Adrenal gland (tissue), 12 donors: ENCODE data around the gene PLEKHA6. TPM values are rescaled to one million over a fixed set of nuclear protein-coding genes. Genes with fewer than 3 reads are reported as not detected.

Source experiments
- DNase-seq, 7 donors: peaks; one replicate each; pipeline ENCODE4 v3.0.0-alpha.2; 2019 to 2020
- H3K27ac ChIP-seq, 5 donors: fragments of 200-600 bp; sonication (generic) in 4 of 5; 1 replicate in 3 of 5; 2 replicates in 2 of 5; pipeline versions ENCODE4 v1.5.1 to v1.8.0; 2016 to 2020; ENCODE audit warnings: mild to moderate bottlenecking in 1 of 5
- H3K27me3 ChIP-seq: fragments of 200-600 bp; 2 replicates; pipeline ENCODE4 v1.8.0; 2021
- H3K36me3 ChIP-seq, 2 donors: fragments of 200-600 bp; replicated peaks in 1 of 2; 1 replicate in 1 of 2; 2 replicates in 1 of 2; pipeline versions ENCODE4 v1.5.1 to v1.8.0; 2018 to 2022
- H3K4me1 ChIP-seq, 2 donors: fragments of 200-600 bp; replicated peaks in 1 of 2; 1 replicate in 1 of 2; 2 replicates in 1 of 2; pipeline versions ENCODE4 v1.5.1 to v1.8.0; 2018 to 2021
- H3K4me3 ChIP-seq, 4 donors: fragments of 200-600 bp; sonication (generic) in 3 of 4; one replicate each; pipeline ENCODE4 v1.5.1; 2016 to 2018
- H3K9me3 ChIP-seq, 3 donors: fragments of 200-600 bp; sonication (generic) in 1 of 3; replicated peaks in 1 of 3; 1 replicate in 2 of 3; 2 replicates in 1 of 3; pipeline versions ENCODE4 v1.5.1 to v1.8.0; 2016 to 2021
- CTCF ChIP-seq, 6 experiments: fragments of 450-650 bp in 4 of 6; fragments of 200-600 bp in 2 of 6; sonication (generic) in 1 of 6; IDR thresholded peaks; 1 replicate in 5 of 6; 2 replicates in 1 of 6; pipeline versions ENCODE4 v1.5.1 to v1.8.0; 2016 to 2021; ENCODE audit warnings: antibody characterized with exemption in 6 of 6, mild to moderate bottlenecking in 2 of 6, moderate library complexity in 1 of 6
- POLR2A ChIP-seq, 2 donors: fragments of 450-650 bp; IDR thresholded peaks; one replicate each; pipeline ENCODE4 v1.6.1; 2017; ENCODE audit warnings: antibody characterized with exemption in 2 of 2, mild to moderate bottlenecking in 2 of 2, moderate library complexity in 1 of 2
- WGBS, 4 donors: extraction: QIAGEN DNeasy Blood & Tissue Kit in 2 of 4; methylation state at CpG; one replicate each; pipeline versions ENCODE4 v1.1.5 to v1.1.7; 2013 to 2017; 5-methylcytosine and 5-hydroxymethylcytosine counted together
- intact Hi-C, 2 donors: fragments of 100-400 bp; cut with DNase I; formaldehyde crosslinking; loops; one replicate each; pipeline versions ENCODE4 v1.14.1 to v1.15.0; 2022 to 2023
- polyA plus RNA-seq, 3 donors: library from polyadenylated mRNA; stranded (reverse); fragments of 200-250 nt in 2 of 3; fragments of 350-450 nt in 1 of 3; fragmentation: Illumina TruSeq in 1 of 3; extraction: RNeasy Lipid Tissue Mini Kit (QIAGEN cat#74804) in 1 of 3; gene quantifications; one replicate each; pipeline ENCODE4 v1.2.3, GENCODE V29; 2013 to 2014
- total RNA-seq, 9 donors: library from RNA; depleted of rRNA in 4 of 9; stranded (reverse); fragments of >200 nt in 4 of 9; fragments of 120-200 nt in 1 of 9; fragmentation: NEBNext Ultra II Directional in 1 of 9; extraction: Animal tissue kit (Norgen Biotek cat#: 25700) in 1 of 9; gene quantifications; one replicate each; pipeline versions ENCODE4 v1.1.0 to v1.2.4, GENCODE V29; 2013 to 2023
- donor health status: healthy with polysubstance abuse.
- donor health status: Bipolar disorder and iron deficiency.
- donor health status: DM: yes; HTN: yes; CAD: no.
- donor health status: DM: no; HTN: no; CAD: no.
- donor health status: DM: no; HTN: no; CAD: no.
- donor health status: DM: yes; HTN: yes; CAD: no.

Gene PLEKHA6
- total and polyA plus RNA-seq, 12 donors = 2.2 to 13.8 (median 5.1) TPM

GRCh38 chr1:204283711-204284651 lies 75.7 kb downstream of the PLEKHA6 start:
- no peak for DNase-seq
- Histone ChIP-seq H3K27me3 (no peaks in the 10 kb centered on the region), H3K27ac (peak overlapping the region in 1 of 5 donors; percentile 78), H3K4me3 (no peak overlapping the region), H3K4me1 (peaks cover 5 to 27% of the 10 kb centered on the region in 2 donors), H3K9me3 (no peaks in the 10 kb centered on the region), H3K36me3 (no peaks in the 10 kb centered on the region)
- WGBS, 4 donors = 54 to 67% (median 64%) methylated on average over 8 to 9 of the region's 9 CpGs
- intact Hi-C loops = loop anchor here in 1 of 2 donors (5.0 kb wide), 1 partner anchor 38 kb away; no protein-coding TSS in a partner anchor
- no peak for TF ChIP-seq CTCF (IDR thresholded peaks at IDR 0.05)
- no peak for TF ChIP-seq POLR2A (IDR thresholded peaks at IDR 0.05)

DNA sequence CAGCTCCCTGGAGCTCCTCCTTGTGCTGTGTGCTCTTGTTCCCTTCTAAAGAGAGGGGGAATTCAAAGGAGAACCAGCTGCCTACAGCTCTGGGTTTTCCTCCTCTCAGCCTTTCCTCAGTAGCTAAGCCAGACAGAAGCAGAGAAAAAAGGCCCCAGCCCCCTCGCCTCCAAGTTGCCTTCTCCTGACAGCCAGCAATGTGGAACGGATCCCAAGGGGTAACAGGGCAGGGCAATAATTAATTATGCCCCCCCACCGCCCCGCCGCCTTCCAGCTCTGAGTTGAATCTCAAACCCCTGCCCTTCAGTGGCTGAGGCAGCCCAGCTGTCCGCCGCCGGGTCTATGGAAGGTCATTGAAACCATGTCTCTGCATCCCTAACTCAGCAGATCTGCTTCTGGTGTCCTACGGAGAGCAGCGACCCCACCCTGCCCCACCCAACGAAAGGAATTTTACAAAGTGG lies 76.9 kb downstream of the PLEKHA6 start:
- no peaks in the 10 kb centered on the region for H3K9me3 ChIP-seq
- H3K4me3 ChIP-seq = no peak overlapping the region
- H3K27ac ChIP-seq = peak overlapping the region in 2 of 5 donors; percentile 39 to 78
- H3K27me3 ChIP-seq = no peaks in the 10 kb centered on the region
- TF ChIP-seq POLR2A (IDR thresholded peaks at IDR 0.05) (no peak), CTCF (IDR thresholded peaks at IDR 0.05) (no peak)
- intact Hi-C loops = loop anchor here in 1 of 2 donors (5.0 kb wide), 1 partner anchor 40 kb away; no protein-coding TSS in a partner anchor
- WGBS, 4 donors = 53 to 72% (median 71%) methylated on average over 11 of the region's 11 CpGs
- H3K4me1 ChIP-seq = peaks cover 0 to 29% of the 10 kb centered on the region in 2 donors
- DNase-seq = peak in 2 of 7 donors; percentile 49 to 57
- H3K36me3 ChIP-seq = no peaks in the 10 kb centered on the region

DNA sequence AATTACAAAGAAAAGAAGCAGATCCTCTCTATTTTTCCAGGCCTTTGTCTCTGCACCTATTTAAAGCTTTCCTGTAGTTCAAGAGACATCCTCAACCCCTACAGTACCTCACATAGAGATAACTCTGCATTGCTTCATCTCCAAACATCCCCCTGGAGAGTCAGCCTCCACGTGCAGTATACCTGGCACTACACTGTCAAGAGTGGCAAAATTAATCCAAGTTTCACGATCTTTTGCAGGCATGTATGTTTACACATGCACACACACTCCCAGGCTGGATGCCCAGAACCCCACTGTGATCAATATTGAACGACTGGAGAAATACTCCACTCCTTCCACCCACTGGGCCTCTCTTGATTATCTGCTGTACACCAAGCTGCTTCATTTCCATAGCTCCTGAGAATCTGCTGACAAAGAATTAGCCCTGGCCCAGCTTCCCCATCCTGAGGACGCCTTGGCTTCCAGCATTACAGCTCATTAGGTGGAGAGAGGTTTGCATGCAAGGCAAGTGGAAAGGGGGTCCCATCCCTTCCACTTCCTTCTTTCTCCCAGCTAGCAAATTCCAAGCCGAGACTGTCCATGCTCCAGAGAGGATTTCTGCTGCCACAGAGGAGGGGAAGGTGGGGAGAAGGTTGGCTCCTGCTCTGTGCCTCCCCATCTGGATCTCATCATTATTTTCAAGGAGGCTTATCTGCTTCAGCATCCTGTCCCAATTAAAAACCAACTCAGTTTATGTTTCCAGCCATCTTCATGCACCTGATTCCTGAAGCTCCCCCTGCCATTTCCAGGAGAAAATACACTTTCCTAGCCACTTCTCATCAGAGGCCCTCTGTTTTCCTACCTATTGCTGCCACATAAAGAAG lies 79.4 kb downstream of the PLEKHA6 start:
- no peak for DNase-seq
- Histone ChIP-seq H3K9me3 (no peaks in the 10 kb centered on the region), H3K27ac (no peak overlapping the region), H3K27me3 (no peaks in the 10 kb centered on the region), H3K36me3 (no peaks in the 10 kb centered on the region), H3K4me3 (no peak overlapping the region), H3K4me1 (peaks cover 0 to 12% of the 10 kb centered on the region in 2 donors)
- WGBS, 4 donors = 64 to 74% (median 67%) methylated on average over 4 to 5 of the region's 5 CpGs
- intact Hi-C loops = loop anchor here in 1 of 2 donors (5.0 kb wide), 1 partner anchor 42 kb away; no protein-coding TSS in a partner anchor
- TF ChIP-seq CTCF (IDR thresholded peaks at IDR 0.05) (no peak), POLR2A (IDR thresholded peaks at IDR 0.05) (no peak)

DNA sequence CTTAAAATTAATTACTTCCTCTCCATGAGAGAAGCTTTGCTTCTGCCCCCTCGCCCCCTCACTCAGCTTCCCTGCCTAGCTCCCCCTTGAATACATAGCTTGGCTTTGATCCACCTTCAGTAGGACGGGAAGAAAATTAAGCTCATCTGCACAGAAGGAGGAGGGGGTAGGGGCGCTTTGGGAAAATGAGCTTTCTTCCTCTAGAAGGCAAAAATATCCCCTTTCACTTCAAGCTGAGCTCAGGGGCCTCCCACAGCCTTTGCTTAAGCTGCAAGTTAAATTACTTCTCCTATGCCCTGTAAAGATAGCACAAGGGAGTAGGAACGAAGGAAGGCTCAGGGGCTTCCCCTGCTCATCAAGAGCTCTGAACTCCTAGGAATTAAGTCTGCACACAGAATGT lies 80.8 kb downstream of the PLEKHA6 start:
- WGBS, 4 donors = 33 to 51% (median 49%) methylated on average over 4 of the region's 4 CpGs
- Histone ChIP-seq H3K4me3 (no peak overlapping the region), H3K9me3 (no peaks in the 10 kb centered on the region), H3K36me3 (no peaks in the 10 kb centered on the region), H3K27ac (peak overlapping the region in 1 of 5 donors; percentile 54), H3K27me3 (no peaks in the 10 kb centered on the region), H3K4me1 (peaks cover 0 to 12% of the 10 kb centered on the region in 2 donors)
- TF ChIP-seq CTCF (IDR thresholded peaks at IDR 0.05) (no peak), POLR2A (IDR thresholded peaks at IDR 0.05) (no peak)
- DNase-seq = no peak
- intact Hi-C loops = no loop called here
